ENCODE results near the gene TMEM18.
"Not testable (repeated sequence)": the region's sequence is repeated elsewhere in the genome, so short reads cannot be mapped to it uniquely, and the experiment has no call there.

TMEM18 gene

GRCh38 chr2:692767-693166 is 15.6 kb upstream of the TMEM18 start:
- no peak for DNase-seq

DNA sequence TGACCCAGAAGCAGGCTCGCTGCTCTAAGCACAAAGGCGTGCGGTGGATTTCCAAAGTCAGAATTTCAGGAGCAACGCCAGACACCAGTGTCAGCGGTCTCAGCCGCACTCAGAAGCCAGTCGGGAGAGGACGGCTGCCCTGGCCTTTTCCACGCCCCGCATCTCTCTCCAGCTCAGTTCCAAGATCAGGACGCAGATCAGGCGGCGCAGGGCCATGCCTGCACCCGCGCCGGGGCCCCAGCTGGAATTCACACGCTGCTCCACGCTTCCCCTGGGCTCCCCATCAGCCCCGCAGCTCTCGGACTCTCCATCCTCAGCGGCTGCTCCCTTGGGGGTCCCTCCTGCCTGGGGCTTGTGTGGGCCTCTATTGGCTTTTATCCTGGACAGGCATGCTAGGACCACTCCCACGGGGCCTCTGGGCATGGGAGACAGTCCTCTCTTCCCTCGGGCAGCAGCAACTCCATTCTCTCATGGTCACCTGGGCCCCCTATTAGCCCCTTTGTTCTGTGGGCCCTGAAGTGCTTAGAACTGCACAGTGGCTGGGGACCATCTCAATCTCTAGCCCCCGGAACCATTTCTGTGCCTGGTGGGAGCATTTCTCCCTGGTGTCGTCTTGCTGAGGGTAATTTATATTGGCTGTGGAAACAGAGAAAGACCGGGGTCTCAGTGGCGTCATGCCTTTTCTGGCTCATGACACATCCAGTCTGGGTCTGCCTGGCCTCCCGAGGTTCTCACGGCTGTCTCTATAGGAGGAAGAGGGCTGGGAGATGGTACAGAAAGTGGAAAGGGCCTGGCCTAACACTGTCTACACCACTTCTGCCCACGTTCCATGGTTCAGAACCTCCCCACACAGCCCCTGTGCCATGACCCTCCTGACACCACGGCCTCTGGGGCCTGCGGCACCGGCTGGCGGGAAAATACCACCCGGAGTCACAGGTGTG is 14.9 kb upstream of the TMEM18 start:
- DNase-seq = no peak

DNA sequence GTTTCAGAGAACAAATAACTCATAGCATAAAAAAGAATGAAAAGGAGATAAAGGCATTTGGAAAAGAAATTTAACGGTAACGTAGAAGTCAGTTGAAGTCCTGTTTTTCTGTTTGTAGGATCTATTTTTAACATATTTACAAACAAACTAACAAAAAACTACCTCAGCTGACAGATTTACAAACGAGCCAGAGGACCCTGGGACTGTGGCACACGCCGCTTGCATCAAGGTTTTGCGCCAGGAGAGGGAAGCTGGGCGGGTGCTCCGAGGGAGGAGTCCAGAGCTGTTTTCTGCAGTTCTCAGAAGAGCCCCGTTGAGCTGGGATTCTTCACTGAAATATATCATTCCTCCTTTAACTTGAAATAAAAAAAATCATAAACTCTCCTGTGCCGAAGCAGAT is 13.6 kb upstream of the TMEM18 start:
- no peak for DNase-seq

DNA sequence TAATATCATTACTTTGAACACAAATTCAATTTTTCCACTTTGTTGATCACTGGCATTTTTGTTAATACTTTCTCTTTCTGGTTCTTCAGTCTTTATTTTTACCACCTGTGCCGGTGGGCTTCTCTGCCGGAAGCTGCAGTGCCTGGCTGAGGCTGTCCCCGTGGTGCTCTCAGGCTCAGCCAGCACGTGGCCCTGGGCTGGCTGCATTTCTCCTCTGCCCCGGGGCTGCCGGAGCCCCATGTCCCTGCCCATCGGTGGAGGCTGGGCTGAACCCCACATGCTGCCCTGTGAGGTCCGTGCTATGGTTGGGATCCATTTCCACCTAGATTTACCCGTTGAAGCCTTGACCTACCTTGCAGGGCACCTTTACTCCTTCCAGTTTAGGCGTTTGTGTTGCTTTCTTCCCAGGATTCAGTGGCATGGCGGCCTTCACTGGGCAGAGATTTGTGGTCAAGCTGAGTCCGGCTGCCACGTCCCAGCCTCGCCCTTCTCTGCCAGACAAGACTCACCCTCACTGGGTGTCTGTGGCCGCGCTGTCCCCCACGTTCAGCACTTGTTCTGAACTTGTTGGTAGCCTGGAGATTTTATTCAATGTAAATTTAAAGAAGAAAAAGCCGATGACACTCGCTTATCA is 12.8 kb upstream of the TMEM18 start:
- no peak for DNase-seq

GRCh38 chr2:689237-689636 is 12.0 kb upstream of the TMEM18 start:
- no peak for DNase-seq

- no peak for DNase-seq
These were observed 11.4 kb upstream of the TMEM18 start for GRCh38 chr2:688504-689076.

- DNase-seq = no peak
These were observed 8.2 kb upstream of the TMEM18 start for GRCh38 chr2:685421-685820.

DNA sequence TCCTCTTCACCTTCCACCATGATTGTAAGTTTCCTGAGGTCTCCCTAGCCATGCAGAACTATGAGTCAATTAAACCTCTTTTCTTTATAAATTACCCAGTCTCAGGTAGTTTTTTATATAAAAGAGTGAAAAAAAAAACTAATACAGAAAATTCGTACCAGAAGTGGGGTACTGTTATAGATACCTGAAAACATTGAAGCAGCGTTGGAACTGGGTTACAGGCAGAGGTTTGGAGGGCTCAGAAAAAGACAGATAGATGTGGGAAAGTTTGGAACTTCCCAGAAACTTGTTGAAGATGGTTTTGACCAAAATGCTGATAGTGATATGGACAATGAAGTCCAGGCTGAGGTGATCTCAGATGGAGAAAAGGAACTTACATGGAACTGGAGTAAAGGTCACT is 7.7 kb upstream of the TMEM18 start:
- DNase-seq = not testable (repeated sequence)

- no peak for DNase-seq
These were observed 5.0 kb upstream of the TMEM18 start for GRCh38 chr2:682226-682625.

DNA sequence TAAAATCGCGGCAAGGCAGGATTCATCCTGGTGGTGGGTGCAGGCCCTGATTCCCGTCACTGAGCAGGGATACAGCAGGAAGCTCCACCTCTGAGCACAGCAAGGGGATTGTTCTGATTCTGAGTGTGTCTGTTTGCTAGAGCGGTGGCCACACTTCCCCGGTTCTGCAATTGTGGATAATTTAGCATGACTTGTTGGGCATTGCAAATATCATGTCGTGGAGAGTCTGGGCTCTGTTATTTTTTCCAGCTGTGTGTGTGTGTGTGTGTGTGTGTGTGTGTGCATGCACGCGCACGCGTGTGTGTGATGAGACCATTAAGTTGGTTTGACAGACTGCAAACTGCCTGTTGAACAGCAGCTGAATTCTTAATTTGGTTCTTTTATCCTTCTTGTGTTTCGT is 4.1 kb upstream of the TMEM18 start:
- DNase-seq = no peak

GRCh38 chr2:680496-680895 is 3.3 kb upstream of the TMEM18 start:
- DNase-seq = no peak

DNA sequence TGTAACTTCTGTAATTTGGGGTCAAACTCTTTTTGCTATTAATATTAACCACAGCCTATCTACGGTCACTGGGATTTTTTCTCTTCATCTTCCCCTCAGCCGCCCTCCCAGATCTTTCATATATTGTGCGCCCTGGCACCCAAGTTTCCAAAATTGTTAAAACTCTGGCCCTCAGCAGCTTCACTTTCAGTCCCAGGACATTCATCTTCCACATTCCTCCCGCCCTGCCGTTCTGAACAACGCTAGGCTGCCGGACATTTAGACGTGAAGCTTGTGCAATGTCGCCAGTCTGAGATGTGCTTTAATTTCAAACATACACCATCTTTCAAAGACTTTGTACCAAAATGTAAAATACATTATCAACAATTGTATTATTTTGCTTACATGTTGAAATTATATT is 1.8 kb upstream of the TMEM18 start:
- no peak for DNase-seq

GRCh38 chr2:677959-678550 is 849 bp upstream of the TMEM18 start:
- no peak for DNase-seq

DNA sequence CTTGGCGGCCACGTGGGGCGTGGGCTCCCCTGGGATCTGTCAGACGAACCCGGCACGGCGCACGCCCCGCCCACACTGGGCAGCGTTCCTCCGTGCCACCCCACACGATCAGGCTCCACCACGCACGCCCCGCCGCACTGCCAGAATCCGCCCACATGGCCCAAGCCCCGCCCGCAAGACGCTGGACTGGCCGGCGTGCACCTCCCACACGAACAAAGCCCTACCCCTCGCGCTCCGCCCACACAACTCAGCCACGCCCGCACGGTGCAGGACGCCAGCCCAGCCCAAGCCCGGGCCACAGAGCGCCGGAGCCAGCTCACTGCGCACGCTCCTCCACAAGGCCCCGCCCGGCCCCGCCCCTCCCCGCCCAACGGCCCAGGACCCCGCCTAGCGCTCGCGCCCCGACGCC is 555 bp downstream of the TMEM18 start:
- peak; percentile 93 for DNase-seq

GRCh38 chr2:675982-676646 is 1.1 kb downstream of the TMEM18 start:
- no peak for DNase-seq

DNA sequence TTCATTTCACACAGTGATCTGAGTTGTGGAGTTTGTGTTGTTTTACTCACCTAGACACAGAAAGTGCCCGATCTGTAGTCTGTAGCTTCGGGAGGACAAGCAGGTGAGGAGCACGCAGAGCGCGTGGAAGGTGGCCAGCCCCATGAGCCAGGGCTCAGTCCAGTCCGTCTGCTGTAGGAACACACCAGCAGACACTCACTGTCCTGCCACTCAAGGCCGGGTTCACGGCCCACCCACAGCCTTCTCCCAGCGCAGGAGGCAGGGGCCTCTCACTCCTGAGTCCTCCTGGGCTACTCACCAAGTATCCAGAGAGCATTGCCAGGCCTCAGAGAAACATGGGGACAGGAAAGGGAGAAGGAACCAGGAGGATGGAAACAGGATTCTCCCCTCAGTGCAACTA is 1.7 kb downstream of the TMEM18 start:
- DNase-seq = no peak

GRCh38 chr2:675051-675450 is 2.2 kb downstream of the TMEM18 start:
- DNase-seq = no peak

- no peak for DNase-seq
These were observed 2.8 kb downstream of the TMEM18 start for GRCh38 chr2:674321-674985.

DNA sequence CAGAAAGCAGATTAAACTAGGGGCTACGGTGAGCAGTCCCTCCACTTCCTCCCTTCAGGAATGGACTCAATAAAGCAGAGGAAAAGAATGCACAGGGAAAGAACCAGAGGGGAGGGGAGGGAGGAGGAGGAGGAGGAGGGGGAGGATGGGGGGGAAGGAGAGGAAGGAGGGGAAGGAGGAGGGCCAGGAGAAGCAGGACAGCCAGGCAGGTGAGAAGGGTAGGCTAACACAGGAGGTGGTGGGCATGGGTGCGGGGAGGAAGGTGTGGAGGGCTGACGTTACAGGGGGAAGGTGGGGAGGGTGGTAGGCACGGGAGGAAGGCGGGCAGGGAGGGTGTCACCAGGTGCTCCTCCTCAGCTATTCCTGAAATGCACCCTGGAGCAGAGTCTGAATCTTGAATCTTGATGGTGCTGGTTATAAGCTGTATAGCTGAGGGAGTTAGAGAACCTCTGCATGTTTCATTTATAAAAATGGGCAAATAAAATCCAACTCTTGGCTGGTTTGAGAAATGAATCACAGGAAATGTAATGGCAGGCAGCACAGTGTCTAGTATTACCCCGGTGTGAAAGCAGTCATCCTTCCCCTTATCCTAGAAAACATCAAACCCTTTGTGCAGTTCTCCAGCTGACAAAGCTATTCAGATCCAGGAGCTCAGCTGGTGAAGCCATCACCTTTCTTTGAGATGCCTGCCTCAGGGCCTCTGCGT is 3.4 kb downstream of the TMEM18 start:
- no peak for DNase-seq

DNA sequence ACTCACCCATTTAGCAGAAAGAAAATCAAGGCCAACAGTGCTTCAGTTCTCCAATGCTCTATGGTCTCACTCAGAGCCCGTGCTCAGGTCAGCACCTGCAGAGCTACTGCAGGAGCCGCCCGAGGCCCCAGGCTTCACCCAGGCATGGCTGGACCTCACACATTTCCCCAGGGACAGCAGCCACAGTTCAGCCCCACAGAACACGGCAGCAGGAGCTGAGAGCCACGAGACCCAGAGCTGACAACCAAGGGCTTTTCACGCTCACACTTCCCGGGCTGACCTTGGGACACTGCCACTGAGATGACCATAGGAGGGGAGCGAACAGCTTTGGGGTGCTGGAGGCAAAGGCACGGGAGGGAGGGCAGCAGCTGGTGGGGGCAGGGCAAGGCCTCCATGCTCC is 4.2 kb downstream of the TMEM18 start:
- DNase-seq = no peak

DNA sequence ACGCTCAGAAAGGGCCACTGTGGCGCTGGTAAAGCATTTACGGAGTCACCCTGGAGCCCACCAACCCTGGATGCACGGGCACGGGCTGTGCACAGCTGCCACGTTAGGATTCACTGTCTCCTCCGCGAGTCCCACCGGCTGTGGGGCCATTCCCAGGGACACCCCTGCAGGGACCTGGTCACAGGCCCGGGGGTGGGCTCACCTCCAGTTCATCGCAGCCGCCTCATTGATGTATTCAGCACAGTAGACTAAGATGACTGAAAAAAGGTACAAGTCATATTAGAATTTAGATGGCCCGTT is 4.7 kb downstream of the TMEM18 start:
- DNase-seq = no peak

Measured in NCI-H1092 treated with DMSO at 0.1 percent for 48 hours (cell line).